IMR-90 (cell line): ENCODE data around the gene BTN1A1. TPM values are rescaled to one million over a fixed set of nuclear protein-coding genes. Genes with fewer than 3 reads are reported as not detected.
A peak's percentile ranks its signal among the peaks of the same experiment; 100 is the strongest.

Source experiments
- ATAC-seq: fragments of 200-7000 bp; cut with Tn5 transposase; 2 replicates; pipeline ENCODE4 v1.9.1; 2020; ENCODE audit warnings: low read depth, mild to moderate bottlenecking, moderate library complexity
- BruUV-seq: library from RNA; stranded (reverse); fragments of 400-500 nt; replicated peaks from 2 replicates; lab custom pipeline; 2021; lab: Mats Ljungman, UMichigan
- CTCF ChIA-PET: fragments of 300-600 bp; formaldehyde crosslinking; extraction: SDS; loops from one replicate; lab custom pipeline; 2021; ENCODE audit warnings: antibody characterized with exemption; lab: Yijun Ruan, JAX
- POLR2A ChIA-PET: fragments of 300-600 bp; sonication (Branson Sonifier 250); formaldehyde crosslinking; loops from one replicate; lab custom pipeline; 2022; ENCODE audit warnings: antibody characterized with exemption; ENCODE audit not compliant: unreplicated experiment; lab: Charles Lee
- DNase-seq: peaks from one replicate; pipeline ENCODE4 v3.0.0; 2013
- H2AFZ ChIP-seq: replicated peaks from 2 replicates; pipeline ENCODE3; 2013; ENCODE audit warnings: low read length, mild to moderate bottlenecking; ENCODE audit not compliant: poor library complexity
- H2AK5ac ChIP-seq: 2 replicates; pipeline ENCODE4 v1.6.1; 2013; ENCODE audit warnings: low read depth, low read length, inconsistent platforms
- H2AK9ac ChIP-seq: replicated peaks from 2 replicates; pipeline ENCODE3; 2013; ENCODE audit warnings: mild to moderate bottlenecking, low read depth, low read length, moderate library complexity; ENCODE audit not compliant: poor library complexity
- H2BK120ac ChIP-seq: 2 replicates; pipeline ENCODE4 v1.6.1; 2013; ENCODE audit warnings: low read depth, low read length, inconsistent platforms
- H2BK15ac ChIP-seq: 3 replicates; pipeline ENCODE4 v1.6.1; 2013; ENCODE audit warnings: low read depth, low read length, inconsistent platforms
- H2BK20ac ChIP-seq: 2 replicates; pipeline ENCODE4 v1.6.1; 2013; ENCODE audit warnings: low read depth, mild to moderate bottlenecking, inconsistent platforms, low read length, moderate library complexity
- H2BK5ac ChIP-seq: 2 replicates; pipeline ENCODE4 v1.6.1; 2013; ENCODE audit warnings: mild to moderate bottlenecking, low read depth, low read length, inconsistent platforms; ENCODE audit not compliant: poor library complexity, severe bottlenecking
- H3K14ac ChIP-seq: replicated peaks from 2 replicates; pipeline ENCODE4 v1.6.1; 2013; ENCODE audit warnings: low read depth, low read length, inconsistent platforms
- H3K18ac ChIP-seq: 2 replicates; pipeline ENCODE4 v1.6.1; 2013; ENCODE audit warnings: low read depth, low read length, control low read depth
- H3K23ac ChIP-seq: 2 replicates; pipeline ENCODE4 v1.6.1; 2013; ENCODE audit warnings: low read depth, low read length, inconsistent platforms
- H3K27ac ChIP-seq: 2 replicates; pipeline ENCODE4 v1.5.1; 2013; ENCODE audit warnings: mild to moderate bottlenecking, control low read depth, low read length; ENCODE audit not compliant: insufficient read depth
- H3K27me3 ChIP-seq: 2 replicates; pipeline ENCODE4 v1.6.1; 2013; ENCODE audit warnings: low read length; ENCODE audit not compliant: control insufficient read depth, insufficient read depth
- H3K36me3 ChIP-seq: 2 replicates; pipeline ENCODE4 v1.6.1; 2013; ENCODE audit warnings: low read length, mixed read lengths; ENCODE audit not compliant: control insufficient read depth, insufficient read depth
- H3K4ac ChIP-seq: 2 replicates; pipeline ENCODE4 v1.6.1; 2013; ENCODE audit warnings: low read depth, low read length, inconsistent platforms
- H3K4me1 ChIP-seq: 2 replicates; pipeline ENCODE4 v1.6.1; 2013; ENCODE audit warnings: low read length, mixed read lengths; ENCODE audit not compliant: control insufficient read depth, insufficient read depth
- H3K4me2 ChIP-seq: 2 replicates; pipeline ENCODE4 v1.6.1; 2013; ENCODE audit warnings: low read depth, mild to moderate bottlenecking, control low read depth, low read length, moderate library complexity
- H3K4me3 ChIP-seq: 2 replicates; pipeline ENCODE4 v1.5.1; 2013; ENCODE audit warnings: low read depth, mild to moderate bottlenecking, control low read depth, low read length, moderate library complexity; ENCODE audit not compliant: insufficient read depth
- H3K56ac ChIP-seq: 2 replicates; pipeline ENCODE4 v1.6.1; 2013; ENCODE audit warnings: low read length, inconsistent platforms; ENCODE audit not compliant: insufficient read depth; ENCODE audit errors: extremely low read depth
- H3K79me1 ChIP-seq, 2 experiments: 2 replicates each; pipeline ENCODE4 v1.6.1; 2013; ENCODE audit warnings: low read length in 2 of 2, inconsistent platforms in 1 of 2, low read depth in 1 of 2
- H3K9ac ChIP-seq: 2 replicates; pipeline ENCODE4 v1.6.1; 2013; ENCODE audit warnings: low read depth, low read length, control low read depth
- H3K9me1 ChIP-seq: 2 replicates; pipeline ENCODE4 v1.6.1; 2013; ENCODE audit warnings: low read length, inconsistent platforms; ENCODE audit not compliant: insufficient read depth
- H3K9me3 ChIP-seq: 2 replicates; pipeline ENCODE4 v1.6.1; 2013; ENCODE audit warnings: low read length; ENCODE audit not compliant: control insufficient read depth, insufficient read depth
- H4K20me1 ChIP-seq: 2 replicates; pipeline ENCODE4 v1.6.1; 2013; ENCODE audit warnings: low read length, inconsistent platforms; ENCODE audit not compliant: insufficient read depth
- H4K5ac ChIP-seq: 2 replicates; pipeline ENCODE4 v1.6.1; 2013; ENCODE audit warnings: mild to moderate bottlenecking, low read depth, low read length, control low read depth
- H4K8ac ChIP-seq, 2 experiments: 2 replicates each; pipeline ENCODE4 v1.6.1; 2013; ENCODE audit warnings: low read depth in 2 of 2, low read length in 2 of 2, control low read depth in 1 of 2, inconsistent platforms in 1 of 2
- H4K91ac ChIP-seq: 2 replicates; pipeline ENCODE4 v1.6.1; 2013; ENCODE audit warnings: low read depth, low read length, inconsistent platforms; ENCODE audit not compliant: insufficient read depth
- CEBPB ChIP-seq: IDR thresholded peaks from 2 replicates; pipeline ENCODE4 v1.6.1; 2012; ENCODE audit warnings: low read depth, low read length, improper control_type of control experiment
- FOS ChIP-seq: fragments of 150-350 bp; IDR thresholded peaks from 2 replicates; pipeline ENCODE4 v1.6.1; 2016; ENCODE audit warnings: low read depth, low read length
- MAFK ChIP-seq: IDR thresholded peaks from 2 replicates; pipeline ENCODE4 v1.6.1; 2012; ENCODE audit warnings: low read depth, low read length, improper control_type of control experiment
- MAZ ChIP-seq: IDR thresholded peaks from 2 replicates; pipeline ENCODE4 v1.6.1; 2012; ENCODE audit warnings: low read depth, mild to moderate bottlenecking, low read length, improper control_type of control experiment, moderate library complexity, borderline replicate concordance
- MXI1 ChIP-seq: IDR thresholded peaks from 2 replicates; pipeline ENCODE4 v1.6.1; 2012; ENCODE audit warnings: low read depth, mild to moderate bottlenecking, low read length, moderate library complexity, borderline replicate concordance
- NFE2L2 ChIP-seq: fragments of 150-350 bp; IDR thresholded peaks from 2 replicates; pipeline ENCODE4 v1.6.1; 2016; ENCODE audit warnings: low read depth, mild to moderate bottlenecking, low read length
- POLR2A ChIP-seq: IDR thresholded peaks from 2 replicates; pipeline ENCODE4 v1.6.1; 2012; ENCODE audit warnings: mild to moderate bottlenecking, low read depth, low read length
- RAD21 ChIP-seq: IDR thresholded peaks from 2 replicates; pipeline ENCODE4 v1.6.1; 2012; ENCODE audit warnings: low read length, improper control_type of control experiment
- RCOR1 ChIP-seq: IDR thresholded peaks from 2 replicates; pipeline ENCODE4 v1.6.1; 2012; ENCODE audit warnings: mild to moderate bottlenecking, low read length, improper control_type of control experiment; ENCODE audit not compliant: insufficient replicate concordance
- RFX5 ChIP-seq: IDR thresholded peaks from 2 replicates; pipeline ENCODE4 v1.8.0; 2012; ENCODE audit warnings: low read depth, mild to moderate bottlenecking, low read length, moderate library complexity
- SMC3 ChIP-seq: fragments of 150-350 bp; IDR thresholded peaks from 2 replicates; pipeline ENCODE4 v1.6.1; 2016; ENCODE audit warnings: low read depth, mild to moderate bottlenecking, antibody characterized with exemption, low read length, moderate library complexity
- WGBS, 2 experiments: methylation state at CpG; one replicate each; pipeline versions ENCODE4 v1.1.5 to v1.1.7; 2013; ENCODE audit warnings: missing lambda C conversion rate in 2 of 2; ENCODE audit not compliant: insufficient read length in 1 of 2; ENCODE audit errors: extremely low coverage in 2 of 2; 5-methylcytosine and 5-hydroxymethylcytosine counted together
- dilution Hi-C: fragments of 300-500 bp; cut with HindIII; formaldehyde crosslinking; loops from one replicate; pipeline ENCODE4 v1.14.3; 2018; ENCODE audit warnings: low sequenced_read_pairs; ENCODE audit not compliant: unreplicated experiment
- in situ Hi-C: fragments of 300-500 bp; cut with MboI; formaldehyde crosslinking; loops from 3 replicates; pipeline ENCODE4 v1.14.3; 2019; ENCODE audit warnings: low sequenced_read_pairs, inconsistent platforms, mixed read lengths
- intact Hi-C: fragments of 100-400 bp; cut with micrococcal nuclease; formaldehyde crosslinking; loops from 2 replicates; pipeline ENCODE4 v1.10.0; 2022
- polyA plus RNA-seq, 3 experiments: library from polyadenylated mRNA; depleted of rRNA; stranded (reverse); fragments of >200 nt; gene quantifications; 2 replicates each; pipeline ENCODE4 v1.2.3, GENCODE V29; 2012; ENCODE audit warnings: low replicate concordance in 1 of 3
- total RNA-seq: library from RNA; depleted of rRNA; stranded (reverse); fragments of >200 nt; gene quantifications from 2 replicates; pipeline ENCODE4 v1.2.3, GENCODE V29; 2012
- TF ChIP-seq, protein P1 (sequence below): fragments of 150-350 bp; IDR thresholded peaks from 2 replicates; pipeline ENCODE4 v1.6.1; 2016; ENCODE audit warnings: low read depth, mild to moderate bottlenecking, low read length, moderate library complexity, borderline replicate concordance
- TF ChIP-seq, protein P2 (sequence below): conservative IDR thresholded peaks from 2 replicates; pipeline ENCODE4 v1.5.1; 2012; ENCODE audit warnings: mild to moderate bottlenecking, low read depth, low read length, improper control_type of control experiment

BTN1A1 gene
- total and polyA plus RNA-seq, 2 of the 4 experiments (the other 2 are of a cell fraction): not detected

DNA sequence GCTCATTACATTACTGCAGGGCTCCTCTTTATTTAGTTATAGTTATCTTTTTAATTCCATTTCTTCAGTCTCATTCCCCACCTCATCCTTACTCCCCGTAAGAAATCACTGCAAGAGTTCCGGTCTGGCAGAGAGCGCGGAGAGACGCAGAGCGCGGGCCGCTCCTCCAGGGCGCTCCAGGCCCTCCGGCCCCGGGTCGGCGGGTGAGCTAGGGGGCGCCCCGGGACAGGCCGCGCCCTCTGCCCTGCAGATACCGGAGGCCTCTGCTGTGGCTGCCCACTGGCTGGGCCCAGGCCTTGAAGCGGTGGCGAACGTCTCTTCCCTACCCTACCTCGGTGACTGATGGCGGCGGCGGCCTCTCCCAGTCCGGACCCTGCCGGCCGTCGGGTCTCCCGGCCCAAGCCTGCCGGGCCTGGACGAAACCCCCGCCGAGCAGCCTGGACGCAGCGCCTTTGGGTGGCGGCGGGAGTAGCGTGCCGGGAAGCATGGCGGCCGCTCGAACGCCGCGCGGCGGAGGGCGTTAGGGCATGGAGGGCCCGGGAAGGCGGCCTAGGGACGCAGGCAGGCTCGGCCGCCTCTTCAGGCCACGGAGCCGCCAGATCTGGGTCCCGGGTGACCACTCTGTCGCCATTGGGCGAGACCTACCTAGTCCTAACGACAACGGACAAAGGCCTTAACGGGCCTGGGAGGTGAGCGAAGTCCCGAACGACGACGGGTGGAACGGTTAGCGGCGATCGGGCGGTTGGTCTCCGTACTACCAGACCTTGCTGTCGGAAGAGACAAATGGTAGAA is 21.7 kb downstream of the BTN1A1 start:
- intact Hi-C loops: loop anchor here (1.0 to 5.0 kb wide), 4 partner anchors 16 to 99 kb away; no protein-coding TSS in a partner anchor
- TF ChIP-seq MXI1: no peak
- TF ChIP-seq POLR2A: peak; percentile 37; the same call in 1 of the 2 replicates
- TF ChIP-seq RCOR1: no peak
- no peak for TF ChIP-seq NFE2L2
- no peak for TF ChIP-seq FOS
- TF ChIP-seq CEBPB: no peak
- no peak for TF ChIP-seq MAFK
- TF ChIP-seq RFX5: no peak
- TF ChIP-seq, protein P1, sequence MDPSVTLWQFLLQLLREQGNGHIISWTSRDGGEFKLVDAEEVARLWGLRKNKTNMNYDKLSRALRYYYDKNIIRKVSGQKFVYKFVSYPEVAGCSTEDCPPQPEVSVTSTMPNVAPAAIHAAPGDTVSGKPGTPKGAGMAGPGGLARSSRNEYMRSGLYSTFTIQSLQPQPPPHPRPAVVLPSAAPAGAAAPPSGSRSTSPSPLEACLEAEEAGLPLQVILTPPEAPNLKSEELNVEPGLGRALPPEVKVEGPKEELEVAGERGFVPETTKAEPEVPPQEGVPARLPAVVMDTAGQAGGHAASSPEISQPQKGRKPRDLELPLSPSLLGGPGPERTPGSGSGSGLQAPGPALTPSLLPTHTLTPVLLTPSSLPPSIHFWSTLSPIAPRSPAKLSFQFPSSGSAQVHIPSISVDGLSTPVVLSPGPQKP: no peak
- no peak for TF ChIP-seq RAD21
- TF ChIP-seq, protein P2, sequence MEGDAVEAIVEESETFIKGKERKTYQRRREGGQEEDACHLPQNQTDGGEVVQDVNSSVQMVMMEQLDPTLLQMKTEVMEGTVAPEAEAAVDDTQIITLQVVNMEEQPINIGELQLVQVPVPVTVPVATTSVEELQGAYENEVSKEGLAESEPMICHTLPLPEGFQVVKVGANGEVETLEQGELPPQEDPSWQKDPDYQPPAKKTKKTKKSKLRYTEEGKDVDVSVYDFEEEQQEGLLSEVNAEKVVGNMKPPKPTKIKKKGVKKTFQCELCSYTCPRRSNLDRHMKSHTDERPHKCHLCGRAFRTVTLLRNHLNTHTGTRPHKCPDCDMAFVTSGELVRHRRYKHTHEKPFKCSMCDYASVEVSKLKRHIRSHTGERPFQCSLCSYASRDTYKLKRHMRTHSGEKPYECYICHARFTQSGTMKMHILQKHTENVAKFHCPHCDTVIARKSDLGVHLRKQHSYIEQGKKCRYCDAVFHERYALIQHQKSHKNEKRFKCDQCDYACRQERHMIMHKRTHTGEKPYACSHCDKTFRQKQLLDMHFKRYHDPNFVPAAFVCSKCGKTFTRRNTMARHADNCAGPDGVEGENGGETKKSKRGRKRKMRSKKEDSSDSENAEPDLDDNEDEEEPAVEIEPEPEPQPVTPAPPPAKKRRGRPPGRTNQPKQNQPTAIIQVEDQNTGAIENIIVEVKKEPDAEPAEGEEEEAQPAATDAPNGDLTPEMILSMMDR: 0 out of 2 replicates have a peak, but pooled peaks have one; percentile 13
- no peak for TF ChIP-seq SMC3
- TF ChIP-seq MAZ: peak; percentile 7; the same call in 1 of the 2 replicates

More for the DNA sequence above, 21.7 kb downstream of the BTN1A1 start:
- H3K27me3 ChIP-seq: no peaks in the 10 kb centered on the region
- ATAC-seq (peak; percentile 81), DNase-seq (peak; percentile 64)
- no peaks in the 10 kb centered on the region for H3K9me3 ChIP-seq
- peak overlapping the region; percentile 88 for H3K18ac ChIP-seq
- H2AK9ac ChIP-seq: peak overlapping the region; percentile 95
- H2AFZ ChIP-seq: peak overlapping the region; percentile 96
- whole genome bisulfite sequencing, 2 experiments: 6% methylated on average over 11 of the region's 74 CpGs; no CpG with 5 or more reads in 1 of the 2 experiments
- peak overlapping the region; percentile 27 for H2AK5ac ChIP-seq
- peak overlapping the region; percentile 61; the same call in 1 of the 3 replicates for H2BK15ac ChIP-seq
- peaks cover 2% of the 10 kb centered on the region; the same call in 1 of the 2 replicates for H3K9me1 ChIP-seq
- H2BK5ac ChIP-seq: peak overlapping the region; percentile 85
- in situ Hi-C loops (no loop called here), dilution Hi-C loops (no loop called here)
- peak overlapping the region; percentile 91 for H3K27ac ChIP-seq
- H2BK20ac ChIP-seq: peak overlapping the region; percentile 16; the same call in 1 of the 2 replicates
- peaks cover 0 to 7% of the 10 kb centered on the region in 2 experiments; a peak in 2 of 4 replicates for H3K79me1 ChIP-seq
- H3K9ac ChIP-seq: peak overlapping the region; percentile 73
- POLR2A ChIA-PET: no interaction called here
- H4K20me1 ChIP-seq: no peaks in the 10 kb centered on the region
- no peaks in the 10 kb centered on the region for H3K36me3 ChIP-seq
- CTCF ChIA-PET: no interaction called here
- peak overlapping the region; percentile 60 for H3K4me3 ChIP-seq
- peak overlapping the region; percentile 87 for H3K23ac ChIP-seq
- H4K8ac ChIP-seq: peak overlapping the region; percentile 94 to 100
- H3K4me1 ChIP-seq: peaks cover 5% of the 10 kb centered on the region; the same call in 1 of the 2 replicates
- peak overlapping the region; percentile 91 for H3K14ac ChIP-seq
- BruUV-seq: no TSS peak
- peak overlapping the region; percentile 82 for H4K91ac ChIP-seq
- peak overlapping the region; percentile 85 for H3K56ac ChIP-seq
- H4K5ac ChIP-seq: peak overlapping the region; percentile 96
- H3K4ac ChIP-seq: peak overlapping the region; percentile 90
- peak overlapping the region; percentile 79 for H3K4me2 ChIP-seq
- H2BK120ac ChIP-seq: peak overlapping the region; percentile 83
